Effector CD4-positive, alpha-beta T cell (primary cell): Measurements from ENCODE around the gene TPCN2.
A peak's percentile ranks its signal among the peaks of the same experiment; 100 is the strongest.

Experiments
- DNase-seq: peaks from one replicate; pipeline ENCODE4 v3.0.0-alpha.2; 2020

Gene TPCN2

DNA sequence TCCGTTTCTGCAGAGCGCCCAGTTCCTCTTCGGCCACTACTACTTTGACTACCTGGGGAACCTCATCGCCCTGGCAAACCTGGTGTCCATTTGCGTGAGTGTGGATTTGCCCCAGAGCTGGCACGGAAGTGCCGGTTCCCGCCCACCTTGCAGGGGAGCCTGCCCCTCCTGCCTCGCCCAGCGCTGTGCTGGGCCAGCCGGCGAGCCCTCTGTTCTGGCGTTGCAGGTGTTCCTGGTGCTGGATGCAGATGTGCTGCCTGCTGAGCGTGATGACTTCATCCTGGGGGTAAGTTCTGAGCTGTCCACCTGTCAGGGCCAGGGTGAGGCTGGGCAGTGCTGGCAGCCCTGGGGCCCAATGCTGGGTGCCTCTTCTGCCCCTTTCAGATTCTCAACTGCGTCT, 29.8 kb downstream of the TPCN2 start:
- no peak for DNase-seq

DNA sequence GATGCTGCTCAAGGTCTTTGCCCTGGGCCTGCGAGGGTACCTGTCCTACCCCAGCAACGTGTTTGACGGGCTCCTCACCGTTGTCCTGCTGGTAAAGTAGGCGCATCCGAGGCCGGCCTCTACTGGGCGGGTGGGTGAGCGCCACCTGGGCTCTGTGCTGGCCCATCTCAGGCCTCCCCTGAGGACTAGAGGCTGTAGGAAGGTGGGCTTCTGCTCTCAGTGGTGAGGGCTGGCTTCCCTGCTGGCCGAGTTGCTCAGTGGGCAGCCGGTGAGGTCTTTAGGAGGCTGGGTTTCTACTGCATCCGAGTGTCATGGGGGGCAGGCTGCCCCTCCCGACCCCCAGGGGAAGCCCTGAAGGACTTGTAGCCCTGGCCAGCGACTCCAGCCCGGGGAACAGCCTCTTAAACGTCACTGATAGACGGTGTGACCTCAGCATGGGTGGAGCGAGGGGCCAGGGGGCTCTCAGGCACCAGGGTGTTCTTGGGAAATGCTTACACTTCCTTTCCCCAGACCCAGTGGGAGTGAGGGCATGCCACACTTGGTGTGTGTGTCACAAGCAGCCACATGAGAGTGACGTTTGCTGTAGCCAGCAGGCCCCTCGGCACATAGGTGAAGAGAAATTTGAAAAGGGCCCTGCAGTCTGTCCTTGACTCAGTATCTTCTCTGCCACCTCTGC, 30.3 kb downstream of the TPCN2 start:
- no peak for DNase-seq

DNA sequence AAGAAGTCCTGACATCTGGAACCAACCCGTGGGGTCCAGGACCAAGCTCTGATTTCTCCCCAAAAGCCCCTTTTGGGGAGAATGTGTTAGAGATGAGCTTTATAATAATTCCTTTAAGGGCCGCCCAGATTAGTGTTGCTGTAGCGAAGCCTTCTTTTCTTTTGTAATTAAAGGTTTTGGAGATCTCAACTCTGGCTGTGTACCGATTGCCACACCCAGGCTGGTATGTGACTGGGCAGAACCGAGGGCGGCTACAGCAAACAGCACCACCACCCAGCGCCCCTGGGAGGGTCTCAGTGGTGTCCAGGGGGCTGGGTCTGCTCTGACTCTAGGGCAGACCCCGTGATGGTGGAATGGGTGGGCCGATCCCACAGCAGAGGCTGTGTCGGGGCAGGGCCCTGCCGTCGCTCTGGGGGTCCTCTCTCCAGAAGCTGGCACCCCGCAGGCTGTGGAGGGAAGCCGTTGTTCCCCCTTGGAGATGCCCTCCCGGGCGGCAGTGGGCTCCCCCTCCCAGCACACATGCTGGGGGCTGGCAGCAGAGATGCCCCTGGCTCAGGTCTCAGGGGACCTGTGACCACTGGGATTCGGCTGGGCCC, 31.0 kb downstream of the TPCN2 start:
- no peak for DNase-seq

DNA sequence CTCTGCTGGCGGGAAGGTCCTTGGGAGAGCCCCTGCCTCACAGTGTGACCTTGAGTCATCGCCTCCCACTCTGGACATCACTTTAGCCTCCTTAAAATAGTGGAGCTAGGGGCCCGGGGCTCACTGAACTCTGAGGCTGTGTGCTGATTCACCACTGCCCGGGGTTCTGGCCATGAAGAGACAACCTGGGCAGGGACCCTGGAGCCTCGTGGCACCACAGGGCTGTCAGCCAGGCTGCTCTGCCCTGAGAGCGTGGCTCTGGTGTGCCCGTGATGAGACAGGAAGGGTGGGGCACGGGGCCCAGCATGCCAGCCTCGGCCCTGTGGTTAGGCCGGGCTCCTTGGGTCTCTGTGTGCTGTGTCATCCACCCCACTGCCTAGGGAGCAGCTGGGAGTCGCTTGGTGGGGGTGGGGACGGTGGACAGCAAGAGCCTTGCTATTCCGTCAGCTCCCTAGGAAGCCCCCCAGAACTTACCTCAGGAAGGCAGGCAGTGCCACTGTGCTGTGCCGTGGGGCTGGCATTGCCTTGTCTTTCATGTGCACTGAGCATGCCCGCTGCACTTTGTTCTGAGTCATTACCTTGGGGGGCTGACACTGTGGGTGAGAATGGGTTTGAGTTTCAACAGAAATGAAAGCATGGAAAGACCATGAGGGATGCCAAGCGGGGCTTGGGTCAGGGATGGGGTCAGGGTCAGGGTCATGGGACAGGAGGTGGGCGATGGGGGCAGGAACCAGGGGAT, 31.7 kb downstream of the TPCN2 start:
- no peak for DNase-seq

DNA sequence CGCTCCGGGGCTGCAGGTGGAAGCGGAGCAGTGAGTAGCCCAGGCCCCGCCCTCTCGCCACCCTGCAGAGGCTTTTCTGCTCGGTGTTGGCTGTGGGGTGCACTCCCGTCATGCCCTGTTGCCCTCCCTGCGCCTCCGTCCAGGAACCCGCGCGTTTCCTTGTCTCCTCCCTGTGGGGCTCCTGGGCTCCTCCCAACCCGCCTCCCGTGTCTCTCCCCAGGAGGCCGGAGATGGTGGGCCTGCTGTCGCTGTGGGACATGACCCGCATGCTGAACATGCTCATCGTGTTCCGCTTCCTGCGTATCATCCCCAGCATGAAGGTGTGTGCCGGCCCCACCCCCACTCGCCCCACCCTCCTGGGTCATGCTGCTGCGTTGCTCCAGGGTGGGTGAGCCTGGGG, 32.4 kb downstream of the TPCN2 start:
- DNase-seq = no peak

DNA sequence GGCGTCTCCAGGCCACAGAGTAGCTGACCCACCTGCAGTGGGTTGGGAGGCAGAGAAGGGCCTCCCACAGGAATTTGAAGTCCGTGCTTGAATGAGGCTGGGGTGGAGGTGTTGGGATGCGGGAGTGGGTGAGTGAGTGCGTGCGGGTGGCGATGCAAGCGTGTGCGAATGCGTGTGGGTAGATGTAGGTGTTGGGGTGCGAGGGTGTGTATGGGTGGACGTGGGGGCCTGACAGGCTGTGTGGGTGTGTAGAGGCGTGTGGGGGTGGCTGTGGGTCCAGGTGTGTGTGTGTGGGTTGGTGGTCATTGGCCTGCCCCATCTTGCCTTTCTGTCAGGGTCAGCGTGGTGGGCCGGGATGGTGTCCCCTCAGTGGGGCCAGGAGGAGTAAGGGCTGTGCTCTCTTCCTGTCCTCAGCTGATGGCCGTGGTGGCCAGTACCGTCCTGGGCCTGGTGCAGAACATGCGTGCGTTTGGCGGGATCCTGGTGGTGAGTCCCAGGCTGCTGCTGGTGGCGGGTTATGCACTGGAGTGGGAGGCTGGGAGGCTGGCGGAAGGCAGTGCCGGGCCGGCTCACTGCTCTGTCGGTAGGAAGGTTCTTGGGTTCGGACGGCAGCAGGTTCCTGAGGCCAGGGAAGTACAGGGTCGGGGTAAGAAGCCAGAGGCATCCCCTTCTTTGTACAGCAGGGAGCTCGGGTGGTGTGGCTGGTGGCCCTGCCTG, 35.0 kb downstream of the TPCN2 start:
- DNase-seq = no peak

DNA sequence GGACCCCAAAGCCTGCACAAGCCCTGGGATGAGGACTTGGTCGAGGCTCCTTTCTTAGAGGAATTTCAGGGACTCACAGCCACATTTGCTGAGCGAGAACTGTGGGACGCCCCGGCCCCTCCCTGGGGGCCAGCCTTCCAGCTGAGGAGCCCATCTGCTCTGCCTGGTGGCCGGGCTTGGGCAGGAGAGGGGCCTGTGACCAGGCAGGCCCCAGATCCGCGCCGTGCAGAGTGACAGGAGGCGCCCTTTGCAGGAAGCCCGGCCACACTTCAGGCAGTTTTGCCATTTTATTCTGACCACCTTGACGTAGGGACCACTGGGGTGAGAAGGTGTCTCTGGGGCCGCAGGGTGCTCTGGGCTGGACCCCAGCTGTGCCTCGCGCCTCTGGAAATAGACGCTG, 35.6 kb downstream of the TPCN2 start:
- DNase-seq = no peak

DNA sequence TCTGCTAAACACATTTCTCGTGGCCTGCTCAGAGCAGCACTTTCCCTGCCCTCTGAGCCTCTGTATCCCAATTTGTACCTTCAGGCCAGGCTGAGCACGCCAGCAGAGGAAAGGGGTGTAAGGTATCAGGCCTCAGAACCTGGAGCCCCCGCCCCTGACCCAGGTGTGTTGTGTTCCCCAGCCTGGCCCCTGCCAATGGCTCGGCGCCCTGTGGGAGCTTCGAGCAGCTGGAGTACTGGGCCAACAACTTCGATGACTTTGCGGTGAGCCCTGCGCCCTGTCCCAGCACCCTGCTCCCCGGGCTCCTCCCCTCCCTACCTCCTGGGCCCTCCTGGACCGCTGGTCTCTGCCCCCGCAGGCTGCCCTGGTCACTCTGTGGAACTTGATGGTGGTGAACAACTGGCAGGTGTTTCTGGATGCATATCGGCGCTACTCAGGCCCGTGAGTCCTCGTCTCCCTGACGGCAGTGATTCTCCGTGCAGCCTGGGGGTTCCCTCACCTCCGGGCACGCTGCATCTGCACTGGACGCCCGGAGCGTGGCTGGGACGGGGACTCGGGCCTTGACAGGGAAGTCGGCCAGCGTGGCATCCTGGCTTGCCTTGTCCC, 36.9 kb downstream of the TPCN2 start:
- no peak for DNase-seq

DNA sequence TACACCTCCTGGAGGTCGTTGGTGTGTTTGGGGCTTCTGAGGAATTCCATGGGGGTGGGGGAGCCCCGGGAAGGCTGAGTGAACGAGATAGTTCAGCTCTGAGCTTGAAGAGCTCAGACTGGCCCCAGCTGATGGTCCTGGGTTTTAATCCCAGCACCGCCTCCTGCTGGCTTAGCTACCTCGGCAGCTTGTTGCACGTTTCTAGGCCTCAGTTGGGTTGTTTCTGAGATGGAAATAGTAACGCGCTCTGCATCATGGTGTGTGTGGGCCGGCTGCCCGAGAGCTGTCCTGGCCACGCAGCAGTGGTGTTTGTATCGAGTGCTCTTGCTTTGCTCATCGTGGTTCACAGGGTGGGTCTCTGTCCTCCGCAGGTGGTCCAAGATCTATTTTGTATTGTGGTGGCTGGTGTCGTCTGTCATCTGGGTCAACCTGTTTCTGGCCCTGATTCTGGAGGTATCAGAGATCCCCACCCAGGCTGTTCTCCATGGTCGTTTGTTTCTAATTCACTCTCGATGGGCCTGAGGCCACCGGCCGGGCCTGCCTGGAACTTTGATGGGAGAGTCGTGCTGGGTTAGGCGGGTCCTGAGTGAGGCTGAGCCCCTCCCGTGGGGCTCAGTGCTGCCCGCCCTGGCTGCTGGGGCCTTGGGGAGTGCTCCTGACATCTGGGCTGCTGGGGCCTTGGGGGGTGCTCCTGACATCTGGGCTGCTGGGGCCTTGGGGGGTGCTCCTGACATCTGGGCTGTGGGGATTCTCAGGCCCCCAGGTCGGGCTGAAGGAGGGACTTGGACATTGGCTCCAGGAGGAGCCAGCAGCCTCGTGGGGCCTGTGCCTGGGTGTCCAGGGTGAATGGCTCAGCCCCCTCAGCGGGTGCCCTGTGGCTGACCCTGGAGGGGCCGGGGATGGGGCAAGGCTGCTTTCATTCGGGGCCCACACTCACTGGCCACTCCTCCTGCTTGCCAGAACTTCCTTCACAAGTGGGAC, 37.7 kb downstream of the TPCN2 start:
- no peak for DNase-seq

DNA sequence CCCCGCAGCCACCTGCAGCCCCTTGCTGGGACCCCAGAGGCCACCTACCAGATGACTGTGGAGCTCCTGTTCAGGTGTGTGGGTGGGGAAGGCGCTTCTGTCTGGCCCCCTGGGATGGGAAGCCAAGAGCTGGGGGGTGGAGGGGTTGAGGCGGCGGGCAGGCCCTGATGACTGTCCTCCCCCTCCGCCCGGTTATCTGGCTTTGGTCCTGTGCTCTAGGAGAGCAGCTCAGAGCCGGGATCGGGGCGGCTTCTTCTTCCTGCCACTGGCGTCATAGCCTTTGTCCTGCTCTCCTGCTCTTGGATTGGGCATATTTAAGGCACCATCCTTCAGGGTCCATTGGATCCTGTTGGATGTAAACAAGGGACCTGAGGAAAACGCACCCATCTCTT, 38.4 kb downstream of the TPCN2 start:
- DNase-seq = no peak

DNA sequence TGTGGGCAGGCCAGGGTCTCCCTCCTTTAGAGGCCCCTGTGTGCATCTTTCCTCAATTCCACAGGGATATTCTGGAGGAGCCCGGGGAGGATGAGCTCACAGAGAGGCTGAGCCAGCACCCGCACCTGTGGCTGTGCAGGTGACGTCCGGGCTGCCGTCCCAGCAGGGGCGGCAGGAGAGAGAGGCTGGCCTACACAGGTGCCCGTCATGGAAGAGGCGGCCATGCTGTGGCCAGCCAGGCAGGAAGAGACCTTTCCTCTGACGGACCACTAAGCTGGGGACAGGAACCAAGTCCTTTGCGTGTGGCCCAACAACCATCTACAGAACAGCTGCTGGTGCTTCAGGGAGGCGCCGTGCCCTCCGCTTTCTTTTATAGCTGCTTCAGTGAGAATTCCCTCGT, 39.1 kb downstream of the TPCN2 start:
- DNase-seq = no peak

DNA sequence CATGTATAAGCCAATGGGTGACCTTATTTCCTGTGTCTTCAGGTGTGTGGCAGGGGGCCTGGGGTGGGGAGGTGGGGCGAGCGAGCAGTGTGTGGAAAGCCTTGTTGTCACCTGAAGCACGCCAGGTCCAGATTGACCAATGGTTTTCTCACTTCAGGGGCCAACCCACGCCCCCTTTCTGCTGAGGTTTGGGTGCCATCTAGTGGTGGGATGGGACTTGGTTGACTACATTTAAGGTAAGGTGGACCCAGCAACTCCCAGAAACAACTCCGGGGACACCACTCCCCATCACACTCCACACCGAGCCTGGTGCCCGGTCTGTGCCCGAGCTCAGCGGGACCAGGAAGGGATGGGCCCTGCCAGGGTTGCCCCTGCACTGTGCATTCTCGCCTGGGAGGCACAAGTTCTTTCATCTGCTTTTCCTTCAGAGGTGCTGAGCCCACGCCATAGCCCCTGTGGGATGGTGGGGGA, 40.0 kb downstream of the TPCN2 start:
- DNase-seq = peak; percentile 42

DNA sequence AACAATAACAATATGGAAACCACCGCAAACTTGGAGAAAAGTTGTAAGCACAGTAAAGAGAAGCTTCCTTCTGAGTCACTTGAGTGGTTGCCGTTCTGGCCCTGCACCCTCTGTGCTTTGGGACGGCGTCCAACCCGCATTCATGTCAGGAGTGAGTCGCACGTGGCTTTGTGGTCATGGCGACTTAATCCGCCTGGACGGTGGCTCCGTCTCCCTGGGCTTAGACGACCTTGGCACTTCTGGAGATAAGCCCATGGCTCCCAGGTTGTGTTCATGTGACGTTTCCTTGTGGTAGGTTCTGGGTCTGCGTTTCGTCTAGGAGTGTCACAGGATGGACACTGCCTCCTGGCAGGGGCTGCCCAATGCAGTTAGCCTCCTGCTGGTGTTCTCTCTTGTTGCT, 40.5 kb downstream of the TPCN2 start:
- no peak for DNase-seq

DNA sequence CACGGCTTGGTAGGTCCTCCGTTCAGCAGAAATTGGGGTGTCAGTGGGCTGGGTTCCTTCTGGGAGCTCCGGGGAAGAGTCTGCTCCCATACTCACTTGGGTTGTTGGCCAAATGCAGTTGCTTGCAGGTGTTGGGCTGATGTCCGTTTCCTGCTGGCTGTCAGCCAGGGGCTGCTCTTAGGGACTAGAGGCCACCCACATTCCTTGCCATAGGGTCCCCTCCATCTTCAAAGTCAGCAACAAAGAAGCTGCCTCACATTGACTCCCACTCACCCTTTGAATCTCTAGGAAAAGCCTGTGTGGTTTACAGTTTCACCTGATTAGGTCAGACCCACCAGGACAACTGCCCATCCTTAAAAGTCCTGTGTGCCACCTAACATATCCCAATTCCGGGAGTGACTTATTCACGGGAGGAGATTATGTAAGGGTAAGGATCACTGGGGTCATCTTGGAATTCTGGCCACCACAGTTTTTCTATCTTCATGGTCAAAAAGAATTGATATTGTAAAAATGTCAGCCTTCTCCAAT, 43.0 kb downstream of the TPCN2 start:
- DNase-seq = no peak

DNA sequence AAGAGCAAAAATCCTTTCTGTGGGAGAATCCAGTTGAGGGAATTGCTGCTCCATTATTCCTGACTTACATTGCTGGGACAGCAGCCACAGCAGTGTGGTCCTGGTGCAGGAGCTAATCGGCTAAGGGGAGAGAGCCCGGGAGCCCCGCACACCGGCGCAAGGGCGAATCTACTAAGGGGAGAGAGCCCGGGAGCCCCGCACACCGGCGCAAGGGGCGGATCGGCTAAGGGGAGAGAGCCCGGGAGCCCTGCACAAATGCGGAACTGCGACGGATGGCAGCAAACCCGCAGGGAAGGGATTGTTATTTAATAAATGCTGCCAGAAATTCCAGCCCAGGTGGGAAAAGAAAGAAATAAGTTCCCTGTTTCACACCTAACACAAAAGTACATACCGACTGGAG, 43.5 kb downstream of the TPCN2 start:
- DNase-seq = no peak

DNA sequence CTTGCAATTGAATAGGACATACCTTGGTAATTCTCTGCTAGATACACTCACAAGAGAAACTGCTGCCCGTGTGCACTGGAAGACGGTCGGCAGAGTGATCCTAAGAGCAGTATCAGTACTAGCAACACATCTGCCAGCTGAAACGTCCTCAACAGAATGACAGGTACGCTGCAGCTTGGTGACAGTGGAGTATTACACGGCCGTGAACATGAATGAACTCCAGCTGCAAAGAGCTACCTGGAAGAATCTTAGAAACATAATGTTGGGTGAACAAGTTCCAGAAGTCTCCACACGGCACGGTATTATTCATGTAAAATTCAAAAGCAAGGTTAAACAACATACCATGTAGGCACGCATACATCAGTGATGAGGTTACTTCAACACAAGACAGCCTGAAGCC, 44.4 kb downstream of the TPCN2 start:
- no peak for DNase-seq

DNA sequence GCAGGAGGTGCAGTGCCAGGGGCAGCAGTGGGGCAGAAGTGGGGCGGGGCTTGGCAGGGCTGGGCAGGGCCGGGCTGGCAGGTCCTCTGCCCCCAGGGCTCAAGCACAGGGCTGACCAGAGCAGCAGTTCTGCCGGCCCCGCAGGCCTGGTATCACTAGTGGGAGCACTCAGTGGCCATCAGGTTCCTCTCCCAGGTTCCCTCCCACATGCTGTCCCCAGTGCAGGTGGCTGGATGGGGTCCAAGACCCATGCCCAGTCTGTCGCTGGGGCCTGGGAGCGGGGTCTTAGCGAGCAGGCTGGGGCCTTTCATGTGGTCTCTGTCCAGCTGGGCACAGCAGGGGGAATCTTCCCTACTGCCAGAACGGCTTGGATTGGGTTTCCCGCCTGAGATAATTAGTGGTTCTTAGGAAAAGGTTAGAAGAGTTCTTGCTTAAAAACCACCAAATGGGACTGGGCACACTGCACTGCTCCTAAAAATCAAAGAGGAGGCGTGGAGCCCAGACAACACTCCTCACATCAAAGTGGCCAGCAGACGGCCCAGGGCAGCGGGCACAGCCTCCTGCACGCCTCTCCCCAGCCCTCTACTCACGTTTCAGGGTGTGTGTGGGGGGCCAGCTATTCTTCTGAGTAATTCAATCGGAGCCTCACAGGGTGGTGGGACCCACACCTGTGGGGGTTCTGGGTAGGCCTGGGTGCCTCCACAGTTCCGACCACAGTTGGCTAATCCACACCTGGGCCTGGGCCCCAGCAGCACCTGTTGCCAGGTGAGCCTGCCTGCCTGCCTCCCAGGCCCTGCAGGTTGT, 45.6 kb downstream of the TPCN2 start:
- DNase-seq = no peak

DNA sequence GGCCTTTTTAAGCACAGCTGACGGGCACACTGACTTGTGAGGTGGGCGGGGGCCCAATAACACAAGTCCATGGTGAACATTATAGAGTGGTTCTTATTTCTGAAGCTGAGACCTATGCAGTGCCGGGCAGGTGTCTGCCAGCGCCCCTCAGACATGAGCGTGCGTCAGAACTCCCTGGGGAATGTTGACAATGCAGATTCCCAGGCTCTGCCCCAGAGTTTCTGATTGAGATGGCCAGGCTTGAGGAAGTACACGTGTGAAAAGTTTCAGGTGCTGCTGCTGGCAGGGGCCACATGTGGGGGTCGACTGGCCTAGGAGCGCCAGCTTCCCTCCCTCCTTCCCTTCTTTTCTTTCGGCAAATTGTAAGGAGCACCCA, 46.2 kb downstream of the TPCN2 start:
- no peak for DNase-seq

DNA sequence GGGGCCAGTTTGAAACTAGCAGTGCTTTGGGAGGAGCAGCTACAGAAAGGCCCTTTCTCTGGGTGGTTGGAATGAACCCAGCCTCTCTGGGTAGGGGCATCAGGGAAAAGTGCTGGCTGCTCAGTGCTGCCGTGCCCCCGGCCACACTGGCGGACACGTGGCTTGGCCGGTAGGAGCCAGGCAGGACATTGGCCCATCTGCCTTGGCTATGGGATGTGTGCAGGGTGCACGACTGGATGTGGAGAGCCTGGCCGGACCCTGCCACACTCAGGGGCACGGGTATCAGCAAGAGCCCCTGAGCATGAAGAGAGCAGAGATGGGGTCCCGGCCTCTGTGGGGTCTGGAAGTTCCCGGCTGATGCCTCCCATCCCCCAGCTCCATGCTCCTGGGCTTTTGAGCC, 46.6 kb downstream of the TPCN2 start:
- DNase-seq = no peak

DNA sequence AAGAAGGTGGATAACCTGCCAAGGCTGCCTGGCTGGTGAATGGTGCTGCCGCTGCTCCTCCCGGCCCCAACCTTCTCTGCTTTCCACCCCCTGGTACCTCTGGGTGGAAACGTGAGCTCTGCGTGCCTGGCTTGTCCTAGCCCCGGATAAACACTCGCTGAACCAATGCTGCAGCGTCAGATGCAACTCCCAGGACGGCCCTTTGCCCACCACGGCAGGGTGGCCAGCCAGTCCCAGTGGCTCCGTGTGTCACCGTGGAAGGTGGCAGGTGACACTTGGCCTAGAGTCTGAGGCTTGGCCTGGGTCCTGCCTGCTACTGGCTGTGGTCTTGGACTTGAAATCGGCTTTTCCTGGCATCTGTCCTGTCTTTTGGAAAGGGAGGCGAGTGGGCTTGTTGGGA, 47.7 kb downstream of the TPCN2 start:
- no peak for DNase-seq

DNA sequence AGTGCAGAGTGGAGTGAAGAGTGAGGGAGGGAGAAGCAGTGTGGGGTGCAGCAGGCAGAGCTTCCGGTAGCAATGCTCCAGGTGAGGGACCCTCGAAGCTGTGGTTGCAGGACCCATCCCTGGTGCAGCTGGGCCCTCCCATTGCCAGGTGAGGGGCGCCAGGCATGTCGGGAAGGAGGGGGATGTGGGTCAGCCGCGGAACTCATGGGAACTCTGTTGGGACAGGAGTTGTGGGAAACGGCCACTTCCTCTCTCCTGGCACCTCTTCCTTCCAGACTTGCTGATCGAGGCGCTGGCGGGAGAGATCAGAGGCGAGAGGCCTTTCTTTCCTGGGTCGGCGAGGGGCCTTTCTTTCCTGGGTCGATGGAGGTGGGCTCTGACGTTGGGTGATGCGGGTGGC, 48.5 kb downstream of the TPCN2 start:
- no peak for DNase-seq
